Mammary epithelial cell (primary cell): ENCODE measurements around the gene XXYLT1.

Source experiments
- CTCF ChIP-seq, 2 donors: IDR thresholded peaks in 1 of 2; conservative IDR thresholded peaks in 1 of 2; 2 replicates each; pipeline ENCODE4 v1.5.1; 2011 to 2012; ENCODE audit warnings: inconsistent platforms in 2 of 2, low read length in 2 of 2, mild to moderate bottlenecking in 2 of 2, control low read depth in 1 of 2, low read depth in 1 of 2; ENCODE audit not compliant: insufficient read depth in 1 of 2; ENCODE audit errors: extremely low read depth in 1 of 2
- EZH2 ChIP-seq: IDR thresholded peaks from 2 replicates; pipeline ENCODE4 v1.6.1; 2012; ENCODE audit warnings: low read length, inconsistent platforms, borderline replicate concordance

GRCh38 chr3:195145579-195145978 is 125.4 kb downstream of the XXYLT1 start:
- TF ChIP-seq CTCF (conservative IDR thresholded peaks at IDR 0.05 in 1 of 2, IDR thresholded peaks at IDR 0.05 in 1 of 2; ENCODE audit: extremely low read depth in 1 of 2, insufficient read depth in 1 of 2, low read depth in 1 of 2, low read length in 2 of 2), result no peak
- TF ChIP-seq EZH2, result no peak
